ENCODE data around the gene SPNS3. TPM values are rescaled to one million over a fixed set of nuclear protein-coding genes. Genes with fewer than 3 reads are reported as not detected.

SPNS3 gene
- total RNA-seq, 2 experiments from 2014 or later, result 11.7 to 14.3 TPM

DNA sequence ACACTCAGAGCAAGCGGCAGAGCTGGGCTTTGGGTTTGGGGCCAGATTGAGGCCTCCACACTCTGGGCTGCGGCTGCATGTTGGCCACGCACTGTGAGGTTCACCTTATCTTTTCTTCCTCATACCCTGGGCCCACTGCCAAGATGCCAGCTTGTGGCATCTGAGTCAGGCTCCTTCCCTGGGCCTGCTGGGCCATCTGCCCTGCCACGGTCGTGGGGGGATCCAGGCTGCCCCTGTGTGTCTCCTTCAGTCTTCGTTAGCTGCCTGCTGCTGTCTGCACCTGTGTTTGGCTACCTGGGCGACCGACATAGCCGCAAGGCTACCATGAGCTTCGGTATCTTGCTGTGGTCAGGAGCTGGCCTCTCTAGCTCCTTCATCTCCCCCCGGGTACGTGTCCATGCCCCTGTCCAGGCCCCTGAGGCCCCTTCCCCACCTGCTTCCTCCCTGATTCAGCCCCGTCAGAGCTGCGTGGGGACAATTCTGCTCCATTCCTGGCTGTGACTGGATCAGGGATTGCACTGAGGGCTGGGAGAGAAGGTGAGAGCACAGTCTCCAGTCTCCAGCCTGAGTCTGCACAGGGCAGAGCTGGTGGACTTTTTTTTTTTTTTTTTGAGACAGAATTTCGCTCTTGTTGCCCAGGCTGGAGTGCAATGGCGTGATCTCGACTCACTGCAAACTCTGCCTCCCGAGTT is 11.2 kb downstream of the SPNS3 start:
- no peaks in the 10 kb centered on the region for H3K4me1 Mint-ChIP-seq
- no peak overlapping the region for H3K27ac Mint-ChIP-seq
- H3K4me3 Mint-ChIP-seq, result no peak overlapping the region
- no peaks in the 10 kb centered on the region for H3K36me3 Mint-ChIP-seq
- DNase-seq, result no peak
- H3K27me3 Mint-ChIP-seq, result no peaks in the 10 kb centered on the region
- no peaks in the 10 kb centered on the region for H3K9me3 Mint-ChIP-seq

DNA sequence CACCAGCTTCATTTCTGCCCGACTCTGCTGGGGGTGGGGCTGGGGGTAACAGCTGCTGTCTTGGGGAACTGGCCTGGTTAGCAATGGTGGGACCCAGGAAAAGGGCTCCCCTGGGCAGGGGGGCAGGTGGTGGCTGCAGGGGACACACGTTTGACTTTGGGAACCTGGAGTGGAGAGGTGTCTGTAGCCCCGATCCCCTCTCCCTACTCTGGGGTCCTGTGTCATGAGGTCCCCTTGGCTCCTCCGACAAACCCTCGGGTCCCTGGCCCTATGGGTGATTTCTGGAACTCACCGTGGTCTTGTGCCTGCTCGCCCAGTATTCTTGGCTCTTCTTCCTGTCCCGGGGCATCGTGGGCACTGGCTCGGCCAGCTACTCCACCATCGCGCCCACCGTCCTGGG is 12.0 kb downstream of the SPNS3 start:
- no peaks in the 10 kb centered on the region for H3K36me3 Mint-ChIP-seq
- H3K4me3 Mint-ChIP-seq, result no peak overlapping the region
- H3K4me1 Mint-ChIP-seq, result no peaks in the 10 kb centered on the region
- H3K27me3 Mint-ChIP-seq, result no peaks in the 10 kb centered on the region
- no peak for DNase-seq
- no peak overlapping the region for H3K27ac Mint-ChIP-seq
- H3K9me3 Mint-ChIP-seq, result no peaks in the 10 kb centered on the region

DNA sequence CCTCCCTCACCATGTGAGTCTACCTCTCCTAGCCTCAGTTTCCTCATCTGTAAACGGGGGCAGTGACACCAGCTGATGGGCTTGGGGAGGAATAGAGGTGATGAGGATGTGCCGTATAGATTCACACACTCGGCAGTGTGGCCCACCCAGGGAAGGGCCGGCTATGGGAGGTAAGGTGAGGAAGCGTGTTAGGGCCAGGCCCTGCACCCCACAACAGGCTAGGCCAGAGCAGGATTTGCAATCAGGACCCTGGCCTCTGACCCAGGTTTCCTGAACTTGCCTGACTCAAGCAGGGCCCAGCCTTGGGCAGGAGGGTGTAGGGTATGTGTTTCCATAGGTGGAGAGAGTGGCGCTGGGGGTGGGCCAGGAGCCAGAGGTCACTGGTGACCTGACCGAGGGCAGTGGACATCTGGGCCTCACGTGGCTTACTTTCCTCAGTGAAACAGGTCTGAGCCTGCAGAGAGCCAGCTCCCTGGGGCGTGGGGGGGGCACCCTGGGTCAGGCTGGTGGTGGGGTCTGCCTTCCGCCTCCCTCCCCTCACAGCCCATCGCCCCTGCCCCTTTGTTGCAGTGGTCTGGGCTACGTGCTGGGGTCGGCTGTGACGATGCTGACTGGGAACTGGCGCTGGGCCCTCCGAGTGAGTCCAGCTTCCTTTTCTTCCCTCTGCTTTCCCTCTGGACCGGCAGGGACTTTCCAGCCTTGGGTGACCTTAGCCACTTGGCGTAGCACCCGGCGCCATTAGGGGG is 12.8 kb downstream of the SPNS3 start:
- Mint-ChIP-seq H3K4me3 (no peak overlapping the region), H3K27ac (no peak overlapping the region), H3K27me3 (no peaks in the 10 kb centered on the region), H3K4me1 (no peaks in the 10 kb centered on the region), H3K9me3 (no peaks in the 10 kb centered on the region), H3K36me3 (no peaks in the 10 kb centered on the region)
- DNase-seq, result no peak

DNA sequence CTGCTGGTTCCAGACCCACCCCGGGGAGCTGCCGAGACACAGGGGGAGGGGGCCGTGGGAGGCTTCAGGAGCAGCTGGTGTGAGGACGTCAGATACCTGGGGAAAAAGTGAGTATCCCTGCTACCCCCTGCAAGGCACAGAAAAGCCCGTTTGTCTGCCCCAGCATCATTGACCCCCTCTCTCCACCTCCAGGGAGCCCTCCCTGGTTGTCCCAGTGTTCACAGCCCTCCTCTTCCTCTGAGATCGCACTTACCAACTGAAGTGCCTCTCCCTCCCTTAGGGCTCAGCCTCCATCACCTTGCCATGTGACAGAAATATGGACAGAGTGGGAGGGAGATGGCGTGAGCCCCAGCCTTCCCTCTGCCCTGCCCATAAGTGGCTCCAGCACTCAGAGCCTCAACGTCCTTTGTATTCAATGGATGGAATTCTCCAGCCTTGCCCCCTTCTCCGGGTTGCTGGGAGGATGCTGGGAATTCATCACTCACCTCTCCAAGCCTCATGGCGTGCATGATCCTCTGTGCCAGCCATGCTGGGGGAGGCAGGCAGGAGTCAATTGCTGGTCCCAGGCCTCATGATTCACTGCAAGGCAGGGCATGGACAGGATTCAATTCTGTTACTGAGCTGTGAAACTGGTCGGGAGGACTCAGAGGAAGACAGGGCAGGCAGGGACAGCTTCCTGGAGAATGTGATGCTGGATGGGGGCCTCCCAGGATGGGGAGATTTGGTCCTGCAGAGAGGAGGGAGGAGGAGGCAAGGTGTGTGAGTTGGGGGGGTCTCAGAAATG is 14.6 kb downstream of the SPNS3 start:
- Mint-ChIP-seq H3K4me1 (no peaks in the 10 kb centered on the region), H3K4me3 (no peak overlapping the region), H3K27me3 (no peaks in the 10 kb centered on the region), H3K9me3 (no peaks in the 10 kb centered on the region), H3K27ac (no peak overlapping the region), H3K36me3 (no peaks in the 10 kb centered on the region)
- DNase-seq, result no peak

DNA sequence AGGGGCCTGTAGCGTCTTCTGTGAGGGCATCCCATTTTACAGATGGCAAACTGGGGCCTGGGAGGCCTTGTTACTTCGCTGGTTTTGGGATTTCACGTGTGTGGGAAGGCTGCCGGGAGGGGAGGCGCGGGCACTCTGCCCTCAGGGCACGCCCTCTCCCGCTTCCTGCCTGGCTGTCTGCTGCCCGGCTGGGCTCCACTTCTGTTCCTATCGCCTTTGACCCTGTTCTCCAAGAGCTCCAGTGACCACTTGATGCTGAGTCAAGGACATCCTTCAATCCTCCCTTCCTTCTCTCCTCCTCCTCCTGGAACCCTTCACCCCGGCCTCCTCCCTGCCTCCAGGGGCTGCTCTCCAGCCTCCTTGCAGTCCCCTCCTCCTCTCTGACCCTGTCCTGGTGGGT is 16.0 kb downstream of the SPNS3 start:
- DNase-seq, result no peak
- Mint-ChIP-seq H3K4me1 (no peaks in the 10 kb centered on the region), H3K27me3 (no peaks in the 10 kb centered on the region), H3K36me3 (no peaks in the 10 kb centered on the region), H3K4me3 (no peak overlapping the region), H3K9me3 (no peaks in the 10 kb centered on the region), H3K27ac (no peak overlapping the region)

DNA sequence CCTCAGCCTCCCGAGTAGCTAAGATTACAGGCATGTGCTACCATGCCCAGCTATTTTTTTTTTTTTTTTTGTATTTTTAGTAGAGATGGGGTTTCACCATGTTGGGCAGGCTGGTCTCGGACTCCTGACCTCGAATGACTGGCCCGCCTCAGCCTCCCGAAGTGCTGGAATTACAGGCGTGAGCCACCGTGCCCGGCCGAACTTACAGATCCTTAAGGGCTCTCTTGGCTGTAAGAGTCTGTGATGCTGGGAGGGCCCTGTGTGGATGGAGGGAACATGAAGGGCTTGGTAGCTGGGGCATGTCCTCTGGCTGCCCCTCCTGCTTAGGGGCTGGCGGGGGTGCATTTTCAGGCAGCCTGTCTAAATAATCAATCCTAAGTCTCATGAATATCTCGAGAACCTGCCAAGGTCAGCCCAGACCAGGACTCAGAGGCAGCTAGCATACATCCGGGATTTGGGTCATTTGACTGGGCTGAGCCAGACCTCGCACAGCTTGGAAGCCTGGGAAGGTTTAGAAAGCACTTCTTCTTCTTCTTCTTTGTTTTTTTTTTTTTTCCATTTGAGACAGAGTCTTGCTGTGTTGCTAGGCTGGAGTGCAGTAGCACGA is 17.1 kb downstream of the SPNS3 start:
- H3K4me3 Mint-ChIP-seq, result no peak overlapping the region
- H3K9me3 Mint-ChIP-seq, result no peaks in the 10 kb centered on the region
- no peak overlapping the region for H3K27ac Mint-ChIP-seq

DNA sequence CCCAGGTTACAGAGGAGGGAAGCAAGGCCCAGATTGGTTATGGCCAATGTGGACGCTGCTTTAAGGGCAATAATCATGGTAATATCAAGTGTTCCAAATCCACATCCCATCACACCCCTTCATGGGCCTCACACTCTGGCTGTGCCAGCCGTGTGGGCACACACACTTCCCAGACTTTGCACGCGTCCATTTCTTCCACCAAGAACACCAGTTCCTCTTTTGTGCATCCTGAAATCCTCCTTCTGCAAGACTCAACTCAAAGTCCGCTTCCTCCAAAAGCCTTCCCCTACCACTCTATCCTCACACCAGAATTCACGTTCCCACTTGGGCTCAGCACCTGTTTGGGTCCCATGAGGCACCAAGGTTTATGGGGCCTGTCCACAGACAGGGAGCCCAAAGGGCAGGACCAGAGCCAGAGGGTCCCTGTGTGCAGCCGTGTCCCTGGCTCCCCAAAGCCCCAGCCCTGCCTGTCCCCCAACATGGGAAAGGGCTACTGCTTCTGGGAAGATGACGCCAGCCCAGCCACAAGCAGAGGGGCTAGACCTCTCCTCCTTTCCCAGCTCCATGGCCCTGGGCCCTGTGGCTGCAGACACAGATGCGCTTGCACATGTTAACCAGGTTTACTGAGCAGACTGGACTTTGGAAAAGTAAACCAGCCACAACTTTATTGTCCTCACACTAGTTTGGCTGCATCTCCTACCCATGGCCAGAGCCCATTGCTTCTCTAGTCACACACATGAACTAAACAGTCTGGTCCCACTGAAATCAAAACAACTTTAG is 20.3 kb downstream of the SPNS3 start:
- Mint-ChIP-seq H3K36me3 (peaks cover 1% of the 10 kb centered on the region), H3K4me3 (no peak overlapping the region), H3K9me3 (no peaks in the 10 kb centered on the region), H3K27me3 (no peaks in the 10 kb centered on the region), H3K27ac (no peak overlapping the region), H3K4me1 (no peaks in the 10 kb centered on the region)
- DNase-seq, result no peak

More for the DNA sequence above, 17.1 kb downstream of the SPNS3 start:
- DNase-seq, result no peak
- H3K36me3 Mint-ChIP-seq, result peaks cover 1% of the 10 kb centered on the region
- H3K4me1 Mint-ChIP-seq, result no peaks in the 10 kb centered on the region
- no peaks in the 10 kb centered on the region for H3K27me3 Mint-ChIP-seq

DNA sequence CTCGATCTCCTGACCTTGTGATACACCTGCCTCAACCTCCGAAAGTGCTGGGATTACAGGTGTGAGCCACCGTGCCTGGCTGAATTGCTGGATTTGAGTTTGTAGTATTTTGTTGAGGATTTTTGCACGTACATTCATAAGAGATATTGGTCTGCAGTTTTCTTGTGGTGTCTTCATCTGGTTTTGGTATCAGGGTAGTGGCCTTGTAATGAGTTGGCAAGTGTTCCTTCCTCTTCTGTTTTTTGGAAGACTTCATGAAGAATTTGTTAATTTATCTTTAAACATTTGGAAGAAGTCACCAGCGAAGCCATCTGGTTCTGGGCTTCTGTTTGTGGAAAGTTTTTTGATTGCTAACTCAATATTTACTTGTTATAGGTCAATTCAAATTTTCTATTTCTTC is 26.9 kb downstream of the SPNS3 start:
- peaks cover 15% of the 10 kb centered on the region for H3K36me3 Mint-ChIP-seq
- peaks cover 10% of the 10 kb centered on the region for H3K9me3 Mint-ChIP-seq
- no peak for DNase-seq
- no peaks in the 10 kb centered on the region for H3K27me3 Mint-ChIP-seq
- no peaks in the 10 kb centered on the region for H3K4me1 Mint-ChIP-seq
- no peak overlapping the region for H3K27ac Mint-ChIP-seq
- H3K4me3 Mint-ChIP-seq, result no peak overlapping the region

DNA sequence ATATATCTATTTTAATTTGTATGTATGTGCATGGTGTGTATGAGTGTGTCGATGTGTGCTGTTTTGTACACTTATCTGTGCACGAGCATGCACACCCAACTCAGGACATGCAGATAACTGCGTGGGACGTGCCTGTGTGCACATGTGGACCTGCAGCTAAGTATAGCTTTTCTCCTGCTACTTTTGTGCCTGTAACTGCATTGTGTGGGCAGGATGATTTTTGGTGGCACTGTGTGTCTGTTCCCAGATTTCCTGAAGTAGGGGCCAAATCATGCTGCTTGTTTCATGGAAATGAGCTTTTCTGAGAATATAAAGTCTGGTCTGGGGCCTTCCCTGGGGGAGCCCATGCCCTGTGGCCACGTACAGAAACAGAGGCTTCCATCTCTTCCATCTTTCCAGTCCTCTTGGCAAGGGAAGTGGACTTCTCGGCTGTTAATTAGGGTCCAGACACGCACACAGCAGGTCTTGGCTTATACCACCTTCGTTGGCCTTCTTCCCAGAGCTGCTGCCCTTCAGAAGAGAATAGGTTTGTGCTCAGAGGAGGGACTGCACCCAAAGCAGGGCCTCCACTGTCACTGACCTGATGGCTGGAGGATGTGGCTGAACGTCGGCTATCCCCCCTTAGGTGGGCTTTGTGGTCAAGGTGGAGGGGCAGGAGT is 30.2 kb downstream of the SPNS3 start:
- Mint-ChIP-seq H3K4me3 (no peak overlapping the region), H3K27ac (no peak overlapping the region), H3K4me1 (no peaks in the 10 kb centered on the region), H3K36me3 (peaks cover 15% of the 10 kb centered on the region), H3K9me3 (peaks cover 10% of the 10 kb centered on the region), H3K27me3 (no peaks in the 10 kb centered on the region)
- DNase-seq, result no peak

DNA sequence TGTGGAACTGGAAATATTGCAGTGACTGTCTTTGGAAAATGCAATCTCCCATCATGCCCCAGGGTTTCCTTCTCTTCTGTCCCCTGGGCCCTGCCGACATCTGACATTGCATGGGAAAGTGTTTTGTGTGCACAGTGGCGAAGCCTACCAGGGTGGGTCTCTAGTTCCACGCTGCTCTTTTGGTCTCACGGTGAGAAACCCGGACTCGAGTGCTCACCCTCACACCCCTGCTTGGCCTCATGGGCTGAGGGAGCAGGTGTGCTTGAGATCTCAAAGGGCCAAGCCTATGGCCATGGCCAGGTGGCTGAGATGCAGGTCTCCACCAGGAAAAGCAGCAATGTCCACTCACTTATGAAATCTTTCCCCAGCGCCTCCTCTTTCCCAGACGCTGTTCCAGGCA is 32.0 kb downstream of the SPNS3 start:
- DNase-seq, result no peak
- peaks cover 5% of the 10 kb centered on the region for H3K36me3 Mint-ChIP-seq
- no peaks in the 10 kb centered on the region for H3K4me1 Mint-ChIP-seq
- no peak overlapping the region for H3K4me3 Mint-ChIP-seq
- H3K9me3 Mint-ChIP-seq, result no peaks in the 10 kb centered on the region
- no peaks in the 10 kb centered on the region for H3K27me3 Mint-ChIP-seq
- H3K27ac Mint-ChIP-seq, result no peak overlapping the region

DNA sequence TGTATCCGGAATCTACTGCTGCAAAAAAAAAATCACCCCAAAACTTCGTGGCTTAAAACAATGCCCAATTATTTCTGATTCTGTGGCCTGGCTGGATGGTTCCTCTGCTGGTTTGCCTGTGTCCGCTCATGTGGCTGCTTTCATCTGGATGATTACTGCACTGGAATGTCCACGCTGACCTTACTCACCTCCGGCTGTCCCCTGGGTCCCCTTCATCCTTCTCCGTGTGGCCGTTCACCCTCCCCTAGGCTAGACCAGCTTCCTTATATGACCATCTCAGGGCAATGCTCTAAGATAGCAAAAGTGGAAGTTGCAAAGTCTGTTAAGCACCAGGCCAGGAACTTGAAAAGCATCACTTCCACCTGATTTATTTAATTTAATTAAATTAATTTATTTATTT is 33.5 kb downstream of the SPNS3 start:
- H3K4me1 Mint-ChIP-seq, result no peaks in the 10 kb centered on the region
- no peak overlapping the region for H3K4me3 Mint-ChIP-seq
- no peak for DNase-seq
- no peaks in the 10 kb centered on the region for H3K36me3 Mint-ChIP-seq
- no peaks in the 10 kb centered on the region for H3K9me3 Mint-ChIP-seq
- H3K27ac Mint-ChIP-seq, result no peak overlapping the region
- H3K27me3 Mint-ChIP-seq, result no peaks in the 10 kb centered on the region

DNA sequence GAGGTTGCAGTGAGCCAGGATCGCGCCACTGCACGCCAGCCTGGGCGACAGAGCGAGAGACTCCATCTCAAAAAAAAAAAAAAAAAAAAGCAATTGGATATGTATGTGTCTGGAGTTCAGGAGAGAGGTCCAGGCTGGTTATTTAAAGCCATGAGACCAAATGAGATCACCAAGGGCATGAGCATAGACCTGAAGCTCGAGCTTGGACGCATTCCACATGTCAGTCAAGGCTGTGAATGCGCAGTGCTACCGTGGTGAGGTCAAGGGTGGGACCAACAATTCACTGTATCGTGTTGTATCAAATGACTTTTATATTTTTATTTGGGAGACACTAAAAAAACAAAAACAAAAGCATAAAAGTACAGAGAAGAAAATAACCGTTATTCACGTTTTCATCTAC is 35.8 kb downstream of the SPNS3 start:
- Mint-ChIP-seq H3K4me3 (no peak overlapping the region), H3K9me3 (no peaks in the 10 kb centered on the region), H3K27ac (no peak overlapping the region), H3K27me3 (no peaks in the 10 kb centered on the region), H3K4me1 (no peaks in the 10 kb centered on the region), H3K36me3 (no peaks in the 10 kb centered on the region)
- DNase-seq, result no peak

DNA sequence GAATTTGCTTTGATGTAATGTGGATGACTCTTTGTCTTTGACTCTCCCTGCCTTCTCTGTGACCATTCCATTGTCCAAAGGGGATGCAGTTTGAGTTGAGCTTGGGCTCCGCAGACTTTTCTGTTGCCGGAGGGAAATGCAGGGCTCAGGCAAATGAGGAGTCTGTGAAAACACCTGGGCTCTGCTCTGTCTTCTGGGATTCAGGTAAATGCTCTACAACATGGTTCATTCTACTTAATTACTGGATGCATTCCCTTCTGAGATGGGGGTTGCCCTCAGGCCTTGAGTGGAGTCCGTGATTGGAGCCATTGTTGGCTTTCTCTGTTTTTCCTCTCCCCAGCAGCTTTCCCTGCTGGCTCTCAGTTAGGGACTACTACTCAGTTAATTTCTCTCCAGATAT is 38.5 kb downstream of the SPNS3 start:
- Mint-ChIP-seq H3K9me3 (no peaks in the 10 kb centered on the region), H3K27ac (no peak overlapping the region), H3K4me1 (peaks cover under 1% of the 10 kb centered on the region), H3K27me3 (no peaks in the 10 kb centered on the region), H3K4me3 (no peak overlapping the region), H3K36me3 (no peaks in the 10 kb centered on the region)
- no peak for DNase-seq

DNA sequence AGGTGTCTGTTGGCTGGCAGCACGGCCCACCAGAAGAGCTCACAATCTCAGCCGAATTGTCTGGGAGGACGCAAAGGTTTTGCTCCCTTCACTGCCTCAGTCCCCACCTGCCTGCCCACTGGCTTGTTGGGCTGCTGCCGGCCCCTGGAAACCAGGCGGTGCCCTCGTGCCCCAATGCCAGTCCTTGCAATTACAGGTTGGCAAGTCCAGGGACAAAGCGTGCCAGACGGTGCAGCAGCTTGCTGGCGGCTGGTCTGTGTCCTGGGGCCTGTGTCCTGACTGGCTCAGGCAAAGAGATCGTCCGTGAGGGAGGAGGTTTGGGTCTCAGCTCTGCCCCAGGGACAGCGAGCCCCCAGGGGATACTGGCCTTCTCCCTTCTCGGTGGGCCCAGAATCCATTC is 40.4 kb downstream of the SPNS3 start:
- H3K36me3 Mint-ChIP-seq, result no peaks in the 10 kb centered on the region
- DNase-seq, result no peak
- H3K9me3 Mint-ChIP-seq, result no peaks in the 10 kb centered on the region
- no peak overlapping the region for H3K27ac Mint-ChIP-seq
- H3K4me1 Mint-ChIP-seq, result peaks cover 1% of the 10 kb centered on the region
- H3K4me3 Mint-ChIP-seq, result no peak overlapping the region
- H3K27me3 Mint-ChIP-seq, result no peaks in the 10 kb centered on the region
